VCaP (cell line): Measurements from ENCODE around the gene FCHSD2.

Experiments used
- H3K27ac ChIP-seq: fragments of 450-650 bp; 2 replicates; pipeline ENCODE4 v1.5.1; 2017
- CTCF ChIP-seq: fragments of 450-650 bp; conservative IDR thresholded peaks from 2 replicates; pipeline ENCODE4 v1.5.1; 2017; ENCODE audit warnings: mild to moderate bottlenecking, moderate library complexity

Gene FCHSD2

GRCh38 chr11:73155102-73155501 lies 13.0 kb upstream of the FCHSD2 start:
- no peak for TF ChIP-seq CTCF
- H3K27ac ChIP-seq = no peak overlapping the region

GRCh38 chr11:73154178-73154577 lies 12.1 kb upstream of the FCHSD2 start:
- TF ChIP-seq CTCF = no peak
- H3K27ac ChIP-seq = no peak overlapping the region

GRCh38 chr11:73152861-73153483 lies 10.9 kb upstream of the FCHSD2 start:
- TF ChIP-seq CTCF = no peak
- H3K27ac ChIP-seq = no peak overlapping the region

- TF ChIP-seq CTCF = no peak
- no peak overlapping the region for H3K27ac ChIP-seq
These were observed 10.2 kb upstream of the FCHSD2 start for GRCh38 chr11:73152086-73152853.

- TF ChIP-seq CTCF = no peak
- no peak overlapping the region for H3K27ac ChIP-seq
These were observed 9.3 kb upstream of the FCHSD2 start for GRCh38 chr11:73151416-73151815.

GRCh38 chr11:73149105-73149504 lies 7.0 kb upstream of the FCHSD2 start:
- TF ChIP-seq CTCF = no peak

GRCh38 chr11:73147771-73148681 lies 5.9 kb upstream of the FCHSD2 start:
- H3K27ac ChIP-seq = peak overlapping the region; percentile 29
- no peak for TF ChIP-seq CTCF

More at GRCh38 chr11:73149105-73149504, 7.0 kb upstream of the FCHSD2 start:
- H3K27ac ChIP-seq = no peak overlapping the region
